IgD-negative memory B cell (primary cell): Measurements from ENCODE around the gene KCNK10. TPM values are rescaled to one million over a fixed set of nuclear protein-coding genes. Genes with fewer than 3 reads are reported as not detected.

Experiments
- H3K27ac Mint-ChIP-seq, 3 donors: one replicate each; pipeline ENCODE4 v1.8.0; 2020 to 2022; ENCODE audit warnings: mild to moderate bottlenecking in 3 of 3, mixed read lengths in 3 of 3, moderate library complexity in 1 of 3
- H3K27me3 Mint-ChIP-seq: one replicate; pipeline ENCODE4 v1.8.0; 2021; ENCODE audit warnings: mixed read lengths
- H3K36me3 Mint-ChIP-seq: one replicate; pipeline ENCODE4 v1.8.0; 2020; ENCODE audit warnings: mild to moderate bottlenecking, mixed read lengths
- H3K4me1 Mint-ChIP-seq, 3 donors: one replicate each; pipeline ENCODE4 v1.8.0; 2020 to 2022; ENCODE audit warnings: mixed read lengths in 3 of 3, mild to moderate bottlenecking in 1 of 3
- H3K4me3 Mint-ChIP-seq, 4 donors: one replicate each; pipeline ENCODE4 v1.8.0; 2020 to 2022; ENCODE audit warnings: mild to moderate bottlenecking in 4 of 4, mixed read lengths in 4 of 4, moderate library complexity in 3 of 4
- H3K9me3 Mint-ChIP-seq, 3 donors: one replicate each; pipeline ENCODE4 v1.8.0; 2020 to 2021; ENCODE audit warnings: mixed read lengths in 3 of 3, mild to moderate bottlenecking in 1 of 3
- polyA plus RNA-seq: library from polyadenylated mRNA; unstranded; fragments of 300-500 nt; fragmentation: Illumina TruSeq; gene quantifications from one replicate; pipeline ENCODE4 v1.2.3, GENCODE V29; 2021

The KCNK10 gene
- polyA plus RNA-seq, 1 donor from 2014 or later = not detected

DNA sequence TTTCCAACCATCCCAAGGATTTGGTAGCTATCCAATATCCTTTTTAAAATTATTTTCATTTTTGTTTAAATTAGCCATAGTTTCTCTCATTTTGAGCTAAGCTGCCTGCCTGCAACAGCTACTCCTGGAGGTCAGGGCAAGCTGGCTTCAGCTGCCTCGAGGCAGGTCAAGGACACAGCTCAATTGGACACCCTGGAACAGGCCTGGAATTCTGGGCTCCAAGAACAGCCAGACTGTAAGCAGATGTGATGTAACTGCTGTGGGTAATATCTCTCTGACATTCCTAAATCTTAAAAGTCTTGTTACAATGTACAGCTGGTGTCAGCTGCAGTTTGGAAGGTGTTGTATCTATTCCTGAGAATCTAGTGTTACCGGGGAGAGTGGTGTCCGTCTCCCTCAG is 119.8 kb downstream of the KCNK10 start:
- Mint-ChIP-seq H3K4me1 (peaks cover 2 to 7% (median 3%) of the 10 kb centered on the region in 3 donors), H3K9me3 (peaks cover 0 to 2% (median 0%) of the 10 kb centered on the region in 3 donors), H3K4me3 (no peak overlapping the region), H3K27ac (peak overlapping the region in 1 of 3 donors; percentile 52), H3K27me3 (peaks cover 9% of the 10 kb centered on the region), H3K36me3 (peaks cover 3% of the 10 kb centered on the region)

DNA sequence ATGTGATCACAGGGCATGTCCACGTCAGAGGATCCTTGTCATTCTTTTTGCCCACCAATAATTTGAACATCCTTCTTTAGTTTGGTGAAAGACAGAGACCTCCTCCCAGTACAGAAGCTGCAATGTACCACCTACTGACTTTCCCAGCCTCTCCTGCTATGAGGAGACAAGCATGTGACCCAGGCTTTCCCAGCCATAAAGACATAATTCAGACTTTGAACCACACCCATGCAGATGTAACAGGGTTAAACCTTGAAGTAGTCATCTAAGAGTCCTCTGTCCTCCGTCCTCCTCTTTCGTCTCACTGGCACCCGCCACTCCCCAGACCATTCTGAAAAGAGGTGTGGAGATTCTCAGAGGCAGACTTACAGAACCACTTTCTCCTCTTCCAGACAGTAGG is 120.8 kb downstream of the KCNK10 start:
- Mint-ChIP-seq H3K4me3 (no peak overlapping the region), H3K4me1 (no peaks in the 10 kb centered on the region), H3K27ac (no peak overlapping the region), H3K9me3 (peaks cover 0 to 2% (median 0%) of the 10 kb centered on the region in 3 donors), H3K27me3 (peaks cover 7% of the 10 kb centered on the region), H3K36me3 (peaks cover 3% of the 10 kb centered on the region)

DNA sequence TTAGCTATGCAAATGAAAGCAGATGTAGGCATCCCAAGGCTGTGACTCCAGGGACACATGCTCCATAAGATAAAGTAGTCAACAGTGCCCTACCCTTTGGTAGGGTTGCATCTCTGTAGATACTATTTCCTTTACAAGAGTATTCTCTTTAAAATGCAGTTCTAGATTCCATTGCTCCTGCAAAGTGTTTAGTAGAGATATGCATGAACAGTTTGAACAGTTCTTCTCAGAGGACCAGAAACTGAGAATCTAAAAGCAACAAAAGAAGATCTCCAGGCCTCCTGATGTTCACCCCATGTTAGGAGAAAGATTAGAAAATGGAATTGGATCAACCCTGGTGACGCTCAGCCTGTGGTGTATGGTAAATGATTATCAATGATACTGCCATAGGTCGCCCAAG is 121.2 kb downstream of the KCNK10 start:
- Mint-ChIP-seq H3K27ac (no peak overlapping the region), H3K27me3 (peaks cover 5% of the 10 kb centered on the region), H3K36me3 (peaks cover 3% of the 10 kb centered on the region), H3K4me3 (no peak overlapping the region), H3K9me3 (peaks cover 0 to 2% (median 0%) of the 10 kb centered on the region in 3 donors), H3K4me1 (no peaks in the 10 kb centered on the region)

DNA sequence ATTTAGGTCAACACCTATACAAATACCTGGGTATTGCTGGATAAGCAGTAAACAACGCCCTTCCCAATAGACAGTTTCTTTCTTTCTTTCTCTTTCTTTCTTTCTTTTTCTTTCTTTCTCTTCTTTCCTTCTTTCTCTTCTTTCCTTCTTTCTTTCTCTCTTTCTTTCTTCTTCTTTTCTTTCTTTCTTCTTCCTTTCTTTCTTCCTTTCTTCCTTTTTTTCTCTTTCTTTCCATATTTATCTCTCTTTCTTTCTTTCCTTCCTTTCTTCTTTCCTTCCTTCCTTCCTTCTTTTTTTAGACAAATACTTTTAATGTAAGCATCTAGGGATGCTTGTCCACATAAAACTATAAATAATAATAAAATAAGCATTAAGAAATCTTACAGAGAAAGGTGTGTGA is 123.2 kb downstream of the KCNK10 start:
- Mint-ChIP-seq H3K27me3 (peaks cover 13% of the 10 kb centered on the region), H3K4me1 (no peaks in the 10 kb centered on the region), H3K9me3 (peaks cover 0 to 2% (median 0%) of the 10 kb centered on the region in 3 donors), H3K4me3 (no peak overlapping the region), H3K27ac (no peak overlapping the region), H3K36me3 (peaks cover 3% of the 10 kb centered on the region)

DNA sequence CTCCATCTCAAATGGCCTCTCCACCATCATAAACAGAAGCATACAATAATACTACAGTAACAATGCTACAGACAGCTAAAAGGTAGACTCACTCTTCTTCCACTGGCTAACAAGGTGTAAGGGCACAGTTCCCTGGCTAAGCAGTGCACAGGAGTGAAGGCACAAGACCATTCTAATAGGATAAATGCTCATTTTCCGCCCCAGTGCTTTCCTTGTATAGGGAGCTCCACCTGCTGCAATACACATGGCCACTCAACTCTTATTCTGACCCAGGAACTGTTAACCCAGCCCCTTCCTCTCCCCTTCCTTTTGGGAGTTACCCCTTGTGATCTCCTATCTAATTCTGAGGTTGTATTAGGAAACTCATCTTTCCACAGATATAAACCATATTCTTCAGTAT is 124.6 kb downstream of the KCNK10 start:
- Mint-ChIP-seq H3K27me3 (peaks cover 20% of the 10 kb centered on the region), H3K27ac (no peak overlapping the region), H3K36me3 (no peaks in the 10 kb centered on the region), H3K9me3 (peaks cover 0 to 2% (median 0%) of the 10 kb centered on the region in 3 donors), H3K4me1 (no peaks in the 10 kb centered on the region), H3K4me3 (no peak overlapping the region)

DNA sequence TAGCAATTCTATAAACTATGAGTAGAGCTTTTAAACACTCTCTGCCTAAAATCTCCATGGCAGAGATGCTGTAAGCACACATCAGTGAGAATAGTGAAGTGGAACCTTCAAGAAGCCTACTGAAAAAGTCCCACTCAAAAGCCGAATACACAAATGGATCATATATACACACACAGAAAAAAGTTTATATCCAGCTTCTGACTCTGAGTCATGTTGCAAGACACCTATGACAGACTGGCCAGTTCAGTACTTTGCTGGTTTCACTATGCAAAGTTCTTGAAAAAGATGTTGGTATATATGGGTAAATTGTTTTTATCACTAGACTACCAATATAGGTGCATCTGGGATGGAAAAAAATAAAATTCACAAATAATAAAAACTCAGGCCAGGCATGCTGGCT is 126.1 kb downstream of the KCNK10 start:
- Mint-ChIP-seq H3K27me3 (peaks cover 16% of the 10 kb centered on the region), H3K27ac (no peak overlapping the region), H3K4me3 (no peak overlapping the region), H3K36me3 (no peaks in the 10 kb centered on the region), H3K4me1 (no peaks in the 10 kb centered on the region), H3K9me3 (no peaks in the 10 kb centered on the region)

DNA sequence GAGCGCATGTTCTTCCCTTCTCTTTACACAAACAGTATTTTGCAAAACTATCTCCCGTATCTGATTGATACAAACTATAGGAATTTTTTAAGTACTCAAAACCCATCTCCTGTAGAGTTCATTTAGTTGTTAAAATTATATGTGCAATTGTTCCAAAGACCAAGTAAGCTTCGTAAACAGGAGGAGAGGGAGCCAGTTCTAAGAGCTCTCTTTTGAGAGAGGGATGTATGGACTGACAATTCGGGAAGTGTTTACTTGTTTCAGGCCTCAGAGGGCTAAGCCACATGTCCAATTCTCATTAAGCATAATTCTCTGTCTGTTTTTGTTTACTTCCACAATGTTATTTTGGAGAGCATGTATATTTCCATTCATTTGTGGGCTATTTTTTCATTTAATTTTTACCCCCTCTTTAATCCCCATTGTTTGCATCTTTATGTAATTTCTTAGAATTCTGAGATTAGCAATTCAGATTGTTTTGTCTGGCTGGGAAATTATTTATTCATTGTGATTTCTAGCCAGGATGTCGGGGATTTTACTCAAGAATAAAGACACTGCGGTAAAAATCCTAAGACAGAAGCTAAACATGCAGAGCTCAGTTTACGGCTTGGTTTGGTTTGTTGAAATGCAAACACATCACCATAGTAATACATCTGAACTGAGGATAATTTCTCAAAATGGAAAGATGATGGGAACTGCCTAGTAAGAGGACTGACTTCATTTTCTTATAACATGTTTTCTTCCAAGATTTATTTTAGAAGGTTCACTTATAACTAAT is 126.8 kb downstream of the KCNK10 start:
- no peaks in the 10 kb centered on the region for H3K36me3 Mint-ChIP-seq

DNA sequence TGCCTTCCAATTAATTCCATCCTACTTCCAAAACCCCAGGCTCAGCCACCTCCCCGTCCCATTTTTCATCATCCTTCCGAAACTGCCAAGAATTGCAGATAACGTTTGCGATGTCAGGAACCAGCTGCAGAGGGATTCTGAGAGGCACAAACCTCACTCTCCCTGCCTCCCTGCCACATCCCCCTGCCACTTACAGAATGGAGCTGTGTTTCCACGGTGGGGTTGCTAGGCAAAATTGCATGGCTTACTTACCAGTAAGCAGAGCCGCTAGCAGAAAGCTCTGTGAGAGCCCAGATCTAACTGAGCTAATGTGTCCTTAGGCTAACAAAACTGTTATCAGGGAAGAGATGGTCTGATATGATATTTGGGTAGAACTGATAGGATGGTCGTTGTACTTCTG is 127.4 kb downstream of the KCNK10 start:
- no peaks in the 10 kb centered on the region for H3K9me3 Mint-ChIP-seq
- no peak overlapping the region for H3K27ac Mint-ChIP-seq
- H3K27me3 Mint-ChIP-seq = peaks cover 25% of the 10 kb centered on the region
- H3K4me3 Mint-ChIP-seq = no peak overlapping the region
- peaks cover 0 to 2% (median 0%) of the 10 kb centered on the region in 3 donors for H3K4me1 Mint-ChIP-seq
- no peaks in the 10 kb centered on the region for H3K36me3 Mint-ChIP-seq

More for the DNA sequence above, 126.8 kb downstream of the KCNK10 start:
- Mint-ChIP-seq H3K27me3 (peaks cover 21% of the 10 kb centered on the region), H3K27ac (no peak overlapping the region), H3K4me3 (no peak overlapping the region), H3K9me3 (no peaks in the 10 kb centered on the region), H3K4me1 (peaks cover 0 to under 1% (median 0%) of the 10 kb centered on the region in 3 donors)

DNA sequence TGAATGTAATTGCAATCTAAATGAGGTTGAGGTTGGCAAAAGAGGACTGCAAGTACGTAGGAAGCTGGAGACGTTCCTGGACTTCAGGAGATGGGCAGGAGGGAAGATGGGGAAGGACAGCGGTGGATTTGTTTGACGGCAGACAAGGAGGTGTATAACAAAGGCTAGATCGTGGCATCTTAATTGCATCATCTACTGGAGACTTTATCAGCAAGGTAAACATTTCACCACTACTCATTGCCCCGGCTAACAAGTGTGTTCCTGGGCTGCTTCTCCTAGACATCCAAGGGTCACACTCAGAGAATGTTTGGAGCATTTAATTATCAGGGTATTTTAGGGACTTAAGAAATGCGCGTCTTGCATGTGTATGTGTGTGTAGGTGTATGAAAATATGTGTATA is 128.5 kb downstream of the KCNK10 start:
- Mint-ChIP-seq H3K4me1 (peaks cover 0 to 2% (median 0%) of the 10 kb centered on the region in 3 donors), H3K9me3 (no peaks in the 10 kb centered on the region), H3K4me3 (no peak overlapping the region), H3K27ac (no peak overlapping the region), H3K27me3 (peaks cover 26% of the 10 kb centered on the region), H3K36me3 (no peaks in the 10 kb centered on the region)

DNA sequence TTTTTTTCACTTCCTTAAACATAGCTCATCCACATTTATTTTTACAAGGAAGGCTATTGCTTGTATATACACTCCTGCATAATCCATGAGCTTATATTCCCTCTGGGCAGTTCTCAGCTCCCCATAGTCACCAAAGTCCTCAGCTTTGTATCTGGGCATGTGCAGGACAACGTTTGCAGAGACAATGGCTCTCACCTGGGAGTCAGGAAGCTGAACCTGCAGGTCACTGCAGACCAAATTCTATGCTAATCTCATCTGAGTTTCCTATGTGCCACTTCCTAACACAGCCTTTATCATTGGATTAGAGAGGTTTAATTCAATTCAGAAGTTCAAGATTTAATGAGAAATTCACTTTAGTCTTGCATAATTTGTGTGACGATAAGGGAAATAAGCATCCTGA is 131.5 kb downstream of the KCNK10 start:
- Mint-ChIP-seq H3K27me3 (peaks cover 31% of the 10 kb centered on the region), H3K4me1 (peaks cover 5 to 8% (median 6%) of the 10 kb centered on the region in 3 donors), H3K36me3 (no peaks in the 10 kb centered on the region), H3K9me3 (no peaks in the 10 kb centered on the region), H3K27ac (no peak overlapping the region), H3K4me3 (no peak overlapping the region)

DNA sequence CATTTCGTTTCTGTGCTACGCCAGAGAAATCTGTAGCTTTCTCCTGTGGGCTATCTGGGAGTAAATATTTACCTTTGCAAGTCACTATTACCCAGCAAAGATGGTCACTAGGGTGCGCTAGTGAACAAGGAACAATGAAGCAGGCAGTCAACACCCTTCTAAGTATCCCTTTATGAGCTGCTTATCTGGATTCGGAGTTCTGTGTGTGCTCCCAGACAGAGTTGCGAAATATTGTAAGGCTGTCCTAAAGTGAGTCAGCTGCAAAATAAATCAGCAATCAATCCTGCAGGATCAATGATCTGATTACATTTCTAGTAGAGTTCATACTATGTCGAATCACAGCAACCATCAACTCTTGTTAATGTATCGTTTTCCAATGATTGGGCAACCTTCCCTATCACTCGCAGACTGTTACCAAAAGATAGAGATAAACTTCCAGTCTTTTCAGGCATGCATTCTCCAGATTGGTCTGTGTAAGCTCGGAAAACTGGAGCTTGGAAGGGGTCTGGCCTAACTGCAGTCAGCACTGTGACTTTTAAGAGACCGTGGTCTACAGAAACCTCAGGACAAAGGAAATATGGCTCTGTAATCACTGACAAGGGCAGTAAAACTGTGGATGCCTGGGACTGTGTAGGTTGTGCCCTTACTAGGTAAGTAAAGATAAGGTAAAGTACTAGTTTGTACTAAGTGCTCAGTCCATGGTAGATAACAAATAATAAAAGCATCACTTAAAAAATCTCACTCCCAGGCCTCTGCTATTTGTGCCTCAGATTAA is 133.5 kb downstream of the KCNK10 start:
- H3K9me3 Mint-ChIP-seq = no peaks in the 10 kb centered on the region

DNA sequence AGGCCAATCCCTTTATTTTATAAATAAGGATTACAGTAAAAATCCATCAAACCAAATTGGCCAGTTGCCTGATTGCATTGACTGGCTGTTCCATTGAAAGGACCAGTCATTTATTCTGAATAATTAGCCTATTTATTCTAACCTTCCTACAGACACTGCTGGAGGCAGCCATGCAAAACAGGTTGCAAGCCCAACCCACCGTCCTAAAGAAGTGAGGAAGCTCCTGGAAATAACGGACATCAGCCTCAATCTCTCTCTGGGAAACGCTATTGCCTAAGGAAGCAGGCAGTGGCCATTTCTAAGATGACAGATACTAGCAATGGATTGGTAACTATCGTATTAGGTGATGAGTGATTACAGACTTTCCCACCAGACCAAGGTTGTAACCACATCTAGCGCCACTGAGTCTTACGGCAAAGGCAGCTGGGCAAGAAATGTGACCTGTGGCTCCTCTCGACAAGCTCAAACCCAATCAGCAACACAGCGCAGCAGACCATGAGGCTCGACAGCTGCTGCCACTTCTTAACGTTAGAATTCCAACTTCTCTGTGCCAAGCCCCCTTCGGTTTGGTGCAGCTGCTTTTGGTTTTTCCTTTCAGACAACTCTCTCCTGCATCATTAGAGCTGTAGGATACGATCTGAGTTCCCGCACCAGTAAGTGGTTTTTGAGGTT is 134.2 kb downstream of the KCNK10 start:
- Mint-ChIP-seq H3K4me1 (peaks cover 5 to 8% (median 6%) of the 10 kb centered on the region in 3 donors), H3K36me3 (no peaks in the 10 kb centered on the region), H3K4me3 (peak overlapping the region; percentile 10 to 86 (median 66)), H3K9me3 (no peaks in the 10 kb centered on the region), H3K27me3 (peaks cover 18% of the 10 kb centered on the region), H3K27ac (peak overlapping the region in 1 of 3 donors; percentile 13)

More for the DNA sequence above, 133.5 kb downstream of the KCNK10 start:
- no peaks in the 10 kb centered on the region for H3K36me3 Mint-ChIP-seq
- peaks cover 22% of the 10 kb centered on the region for H3K27me3 Mint-ChIP-seq
- H3K4me3 Mint-ChIP-seq = peak overlapping the region; percentile 10 to 86 (median 66)
- H3K27ac Mint-ChIP-seq = peak overlapping the region in 1 of 3 donors; percentile 13
- H3K4me1 Mint-ChIP-seq = peaks cover 5 to 8% (median 6%) of the 10 kb centered on the region in 3 donors

DNA sequence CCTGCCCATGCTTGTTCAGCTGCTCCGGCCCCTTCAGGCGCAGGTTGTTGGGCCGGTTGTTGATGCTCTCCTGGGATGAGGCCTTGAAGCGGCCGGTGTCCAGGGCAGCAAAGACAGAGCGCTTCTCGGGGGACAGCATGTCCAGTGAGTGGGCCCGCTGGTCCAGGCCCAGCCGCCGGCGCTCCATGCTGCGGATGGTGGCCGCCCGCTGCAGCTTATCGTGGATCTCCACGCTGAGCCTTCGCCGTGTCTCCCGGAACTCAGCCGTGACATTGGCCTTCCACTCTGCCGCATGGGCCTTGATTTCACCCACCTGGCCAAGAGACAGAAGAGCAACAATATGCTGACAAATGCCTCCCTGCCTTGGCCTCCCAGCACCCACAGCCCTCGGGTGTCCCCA is 137.2 kb downstream of the KCNK10 start:
- Mint-ChIP-seq H3K27me3 (peaks cover 10% of the 10 kb centered on the region), H3K36me3 (no peaks in the 10 kb centered on the region), H3K9me3 (no peaks in the 10 kb centered on the region), H3K4me1 (peaks cover 10 to 18% (median 14%) of the 10 kb centered on the region in 3 donors), H3K4me3 (no peak overlapping the region), H3K27ac (no peak overlapping the region)

DNA sequence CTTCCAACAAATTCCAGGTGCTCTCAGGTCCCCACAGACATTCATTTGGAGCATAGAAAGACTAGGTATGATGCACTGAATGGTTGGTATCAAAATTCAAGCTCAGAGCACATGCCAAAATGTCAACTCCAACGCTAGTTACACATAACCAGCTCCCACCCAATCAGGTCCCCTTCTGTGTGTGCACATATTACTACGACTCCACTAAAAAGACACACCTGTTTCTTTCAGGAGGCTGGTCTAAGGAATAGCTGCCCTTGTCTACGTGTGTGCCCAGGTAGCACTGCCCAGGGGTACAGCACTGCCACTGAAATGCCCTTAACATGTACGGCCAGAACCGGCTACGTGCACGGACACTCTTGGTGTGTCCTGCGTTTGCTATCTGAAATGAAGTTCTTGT is 138.1 kb downstream of the KCNK10 start:
- no peaks in the 10 kb centered on the region for H3K36me3 Mint-ChIP-seq
- no peaks in the 10 kb centered on the region for H3K9me3 Mint-ChIP-seq
- no peak overlapping the region for H3K27ac Mint-ChIP-seq
- peaks cover 10% of the 10 kb centered on the region for H3K27me3 Mint-ChIP-seq
- H3K4me3 Mint-ChIP-seq = no peak overlapping the region
- H3K4me1 Mint-ChIP-seq = peaks cover 17 to 27% (median 22%) of the 10 kb centered on the region in 3 donors

DNA sequence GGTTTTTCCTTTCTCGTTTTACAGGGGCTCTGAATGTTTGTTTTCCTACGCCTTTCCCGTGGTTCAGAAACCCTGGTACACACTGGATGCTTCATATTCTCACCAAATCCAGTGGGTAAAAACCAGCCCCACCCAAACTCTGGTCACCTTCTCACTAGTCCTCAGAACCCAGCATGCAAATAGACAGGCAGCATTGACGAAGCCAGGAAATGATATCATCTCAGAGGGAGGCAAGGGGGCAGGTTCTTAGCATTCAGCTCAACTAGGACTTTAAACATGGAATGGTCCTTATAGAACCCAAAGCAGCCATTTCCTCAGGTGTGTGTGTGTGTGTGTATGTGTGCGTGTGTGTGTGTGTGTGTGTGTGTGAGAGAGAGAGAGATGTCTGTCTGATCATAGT is 142.0 kb downstream of the KCNK10 start:
- peaks cover 0 to 2% (median 0%) of the 10 kb centered on the region in 3 donors for H3K9me3 Mint-ChIP-seq

More for the DNA sequence above, 142.0 kb downstream of the KCNK10 start:
- Mint-ChIP-seq H3K27ac (peak overlapping the region in 1 of 3 donors; percentile 71), H3K36me3 (no peaks in the 10 kb centered on the region), H3K4me3 (peak overlapping the region in 3 of 4 donors; percentile 57 to 83 (median 73)), H3K27me3 (peaks cover 2% of the 10 kb centered on the region), H3K4me1 (peaks cover 18 to 30% (median 27%) of the 10 kb centered on the region in 3 donors)
